MM.1S (cell line): ENCODE data around the gene NKX2-2.

ENCODE experiments used
- DNase-seq: peaks from one replicate; pipeline ENCODE4 v3.0.0-alpha.2; 2015
- H2AFZ ChIP-seq: fragments of 300-600 bp; sonication (generic); 2 replicates; pipeline ENCODE4 v1.6.0; 2016; ENCODE audit warnings: antibody characterized with exemption, low read length
- H3F3A ChIP-seq: fragments of 300-600 bp; sonication (generic); 2 replicates; pipeline ENCODE4 v1.6.1; 2016; ENCODE audit warnings: mild to moderate bottlenecking, antibody characterized with exemption, low read length, moderate library complexity, mixed read lengths; ENCODE audit not compliant: insufficient read depth
- H3K27ac ChIP-seq: fragments of 300-600 bp; sonication (generic); 2 replicates; pipeline ENCODE4 v1.5.1; 2016; ENCODE audit warnings: mild to moderate bottlenecking, low read length
- H3K27me3 ChIP-seq: fragments of 300-600 bp; sonication (generic); replicated peaks from 2 replicates; pipeline ENCODE4 v1.6.0; 2016; ENCODE audit warnings: low read length; ENCODE audit not compliant: insufficient read depth
- H3K36me3 ChIP-seq: fragments of 300-600 bp; sonication (generic); replicated peaks from 2 replicates; pipeline ENCODE4 v1.6.1; 2016; ENCODE audit warnings: mild to moderate bottlenecking, low read length, mixed read lengths; ENCODE audit not compliant: insufficient read depth
- H3K4me1 ChIP-seq: fragments of 300-600 bp; sonication (generic); 2 replicates; pipeline ENCODE4 v1.6.1; 2016; ENCODE audit warnings: low read length, mixed read lengths
- H3K4me2 ChIP-seq: fragments of 300-600 bp; sonication (generic); 2 replicates; pipeline ENCODE4 v1.6.0; 2016; ENCODE audit warnings: low read depth, low read length
- H3K4me3 ChIP-seq: fragments of 300-600 bp; sonication (generic); 2 replicates; pipeline ENCODE4 v1.5.1; 2016; ENCODE audit warnings: low read length, mixed read lengths
- H3K79me2 ChIP-seq: fragments of 300-600 bp; sonication (generic); 2 replicates; pipeline ENCODE4 v1.6.1; 2016; ENCODE audit warnings: mixed run types, low read length, mixed read lengths
- H3K9ac ChIP-seq: fragments of 300-600 bp; sonication (generic); 2 replicates; pipeline ENCODE4 v1.6.1; 2016; ENCODE audit warnings: low read length, mixed read lengths
- H3K9me2 ChIP-seq: fragments of 300-600 bp; sonication (generic); replicated peaks from 2 replicates; pipeline ENCODE4 v1.6.1; 2016; ENCODE audit warnings: mild to moderate bottlenecking, low read length, mixed read lengths; ENCODE audit not compliant: insufficient read depth
- H3K9me3 ChIP-seq: fragments of 300-600 bp; sonication (generic); replicated peaks from 2 replicates; pipeline ENCODE4 v1.6.1; 2016; ENCODE audit warnings: mild to moderate bottlenecking, low read length, mixed read lengths; ENCODE audit not compliant: insufficient read depth
- H4K20me1 ChIP-seq: fragments of 300-600 bp; sonication (generic); 2 replicates; pipeline ENCODE4 v1.6.1; 2016; ENCODE audit warnings: mild to moderate bottlenecking, low read length, moderate library complexity, mixed read lengths; ENCODE audit not compliant: insufficient read depth
- EZH2 ChIP-seq: fragments of 300-600 bp; sonication (generic); optimal IDR thresholded peaks from 2 replicates; pipeline ENCODE3; 2017; ENCODE audit warnings: low read depth, mild to moderate bottlenecking, antibody characterized with exemption, low read length, mixed read lengths
- EZH2phosphoT487 ChIP-seq: fragments of 300-600 bp; sonication (generic); IDR thresholded peaks from 2 replicates; pipeline ENCODE4 v1.6.1; 2018; ENCODE audit warnings: antibody characterized with exemption, low read length
- TF ChIP-seq, protein P1 (sequence below): fragments of 300-600 bp; sonication (generic); IDR thresholded peaks from 2 replicates; pipeline ENCODE4 v1.5.1; 2016; ENCODE audit warnings: antibody characterized with exemption, low read length, mixed read lengths

NKX2-2 gene

DNA sequence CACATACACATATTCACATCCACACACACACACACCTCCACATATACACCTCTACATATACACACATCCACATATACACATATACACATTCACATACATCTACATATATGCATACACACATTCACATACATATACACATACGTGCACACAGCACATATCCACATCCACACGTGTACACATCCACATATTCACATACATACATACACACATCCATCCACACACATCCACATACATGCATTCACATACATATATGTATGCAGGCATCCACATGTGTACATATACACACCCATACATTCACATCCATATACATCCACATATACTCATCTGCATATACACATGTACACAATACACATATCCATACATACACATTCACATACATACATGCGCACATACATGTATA lies 25.6 kb upstream of the NKX2-2 start:
- H2AFZ ChIP-seq = no peak overlapping the region
- no peaks in the 10 kb centered on the region for H3K36me3 ChIP-seq

DNA sequence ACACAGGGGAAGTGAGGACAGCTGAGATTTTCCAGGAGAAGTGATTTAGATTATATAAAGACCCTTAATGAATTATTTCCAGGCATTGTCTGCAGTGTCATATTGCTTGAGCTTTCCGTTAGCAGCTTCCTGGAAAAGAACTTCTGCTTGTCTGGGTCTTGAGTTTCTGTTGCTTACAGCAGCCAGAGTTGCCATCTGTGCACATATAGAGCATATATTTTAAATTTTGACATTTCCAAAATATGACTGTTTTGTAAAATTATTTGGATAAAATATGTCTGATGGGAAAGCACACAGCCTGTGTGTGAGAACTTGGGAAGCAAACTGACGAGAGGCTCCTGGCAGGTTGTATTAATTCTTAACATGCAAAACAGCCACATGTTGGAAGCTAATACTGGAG lies 21.0 kb upstream of the NKX2-2 start:
- H4K20me1 ChIP-seq = no peaks in the 10 kb centered on the region
- H3K36me3 ChIP-seq = no peaks in the 10 kb centered on the region
- no peak overlapping the region for H2AFZ ChIP-seq
- no peak overlapping the region for H3K9ac ChIP-seq
- no peaks in the 10 kb centered on the region for H3K9me3 ChIP-seq
- no peaks in the 10 kb centered on the region for H3K79me2 ChIP-seq
- TF ChIP-seq EZH2phosphoT487 (no peak), EZH2 (no peak)
- TF ChIP-seq, protein P1, sequence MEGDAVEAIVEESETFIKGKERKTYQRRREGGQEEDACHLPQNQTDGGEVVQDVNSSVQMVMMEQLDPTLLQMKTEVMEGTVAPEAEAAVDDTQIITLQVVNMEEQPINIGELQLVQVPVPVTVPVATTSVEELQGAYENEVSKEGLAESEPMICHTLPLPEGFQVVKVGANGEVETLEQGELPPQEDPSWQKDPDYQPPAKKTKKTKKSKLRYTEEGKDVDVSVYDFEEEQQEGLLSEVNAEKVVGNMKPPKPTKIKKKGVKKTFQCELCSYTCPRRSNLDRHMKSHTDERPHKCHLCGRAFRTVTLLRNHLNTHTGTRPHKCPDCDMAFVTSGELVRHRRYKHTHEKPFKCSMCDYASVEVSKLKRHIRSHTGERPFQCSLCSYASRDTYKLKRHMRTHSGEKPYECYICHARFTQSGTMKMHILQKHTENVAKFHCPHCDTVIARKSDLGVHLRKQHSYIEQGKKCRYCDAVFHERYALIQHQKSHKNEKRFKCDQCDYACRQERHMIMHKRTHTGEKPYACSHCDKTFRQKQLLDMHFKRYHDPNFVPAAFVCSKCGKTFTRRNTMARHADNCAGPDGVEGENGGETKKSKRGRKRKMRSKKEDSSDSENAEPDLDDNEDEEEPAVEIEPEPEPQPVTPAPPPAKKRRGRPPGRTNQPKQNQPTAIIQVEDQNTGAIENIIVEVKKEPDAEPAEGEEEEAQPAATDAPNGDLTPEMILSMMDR = no peak
- no peaks in the 10 kb centered on the region for H3F3A ChIP-seq
- no peak overlapping the region for H3K4me2 ChIP-seq
- no peaks in the 10 kb centered on the region for H3K9me2 ChIP-seq
- no peak for DNase-seq
- no peak overlapping the region for H3K4me3 ChIP-seq
- no peaks in the 10 kb centered on the region for H3K27me3 ChIP-seq
- no peaks in the 10 kb centered on the region for H3K4me1 ChIP-seq
- H3K27ac ChIP-seq = no peak overlapping the region

More for the DNA sequence above, 25.6 kb upstream of the NKX2-2 start:
- H3K4me1 ChIP-seq = no peaks in the 10 kb centered on the region
- no peak overlapping the region for H3K4me3 ChIP-seq
- no peaks in the 10 kb centered on the region for H3K9me3 ChIP-seq
- no peaks in the 10 kb centered on the region for H3K27me3 ChIP-seq
- no peaks in the 10 kb centered on the region for H3K9me2 ChIP-seq
- TF ChIP-seq EZH2phosphoT487 (no peak), EZH2 (no peak)
- TF ChIP-seq, protein P1 = no peak
- H4K20me1 ChIP-seq = no peaks in the 10 kb centered on the region
- H3K27ac ChIP-seq = no peak overlapping the region
- no peak for DNase-seq
- no peak overlapping the region for H3K9ac ChIP-seq
- H3F3A ChIP-seq = no peaks in the 10 kb centered on the region
- no peaks in the 10 kb centered on the region for H3K79me2 ChIP-seq
- H3K4me2 ChIP-seq = no peak overlapping the region

DNA sequence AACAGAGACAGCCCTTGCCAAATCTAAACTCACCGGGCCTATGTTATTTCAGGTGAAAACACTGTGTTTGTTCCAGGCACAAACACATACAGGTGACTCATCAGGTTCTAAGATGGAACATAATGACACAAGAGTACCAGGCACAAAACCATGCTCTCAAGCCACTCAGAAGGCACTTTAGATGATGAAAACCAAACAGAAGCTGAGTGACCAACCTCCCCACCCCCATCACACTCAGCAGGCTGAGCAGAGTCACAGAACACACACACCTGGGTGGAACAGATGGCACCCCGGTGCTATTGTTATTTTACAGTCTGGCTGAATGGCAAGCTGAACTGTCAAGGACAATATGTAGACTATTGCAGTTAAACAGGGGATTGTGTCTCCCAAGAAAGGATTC lies 20.6 kb upstream of the NKX2-2 start:
- Histone ChIP-seq H3K79me2 (no peaks in the 10 kb centered on the region), H3K27ac (no peak overlapping the region), H3K9me3 (no peaks in the 10 kb centered on the region), H2AFZ (no peak overlapping the region), H3F3A (no peaks in the 10 kb centered on the region), H3K4me3 (no peak overlapping the region), H4K20me1 (no peaks in the 10 kb centered on the region), H3K4me2 (no peak overlapping the region), H3K9ac (no peak overlapping the region), H3K9me2 (no peaks in the 10 kb centered on the region), H3K27me3 (no peaks in the 10 kb centered on the region), H3K4me1 (no peaks in the 10 kb centered on the region), H3K36me3 (no peaks in the 10 kb centered on the region)
- TF ChIP-seq EZH2 = no peak
- TF ChIP-seq, protein P1 = no peak
- no peak for TF ChIP-seq EZH2phosphoT487
- peak; percentile 30 for DNase-seq

GRCh38 chr20:21529863-21530262 lies 16.0 kb upstream of the NKX2-2 start:
- TF ChIP-seq, protein P1 = peak; percentile 67
- TF ChIP-seq EZH2phosphoT487 (no peak), EZH2 (no peak)
- H3F3A ChIP-seq = no peaks in the 10 kb centered on the region
- no peaks in the 10 kb centered on the region for H3K9me3 ChIP-seq
- H3K4me3 ChIP-seq = no peak overlapping the region
- H3K36me3 ChIP-seq = no peaks in the 10 kb centered on the region
- H3K27ac ChIP-seq = no peak overlapping the region
- no peaks in the 10 kb centered on the region for H3K27me3 ChIP-seq
- H4K20me1 ChIP-seq = no peaks in the 10 kb centered on the region
- no peaks in the 10 kb centered on the region for H3K9me2 ChIP-seq
- 0 out of 2 replicates have a peak overlapping the region, but pooled peaks have one; percentile 28 for H2AFZ ChIP-seq
- no peak overlapping the region for H3K4me2 ChIP-seq
- no peak overlapping the region for H3K9ac ChIP-seq
- no peaks in the 10 kb centered on the region for H3K4me1 ChIP-seq
- DNase-seq = peak; percentile 27
- no peaks in the 10 kb centered on the region for H3K79me2 ChIP-seq
